ENCODE measurements around the gene CDH13. TPM values are rescaled to one million over a fixed set of nuclear protein-coding genes. Genes with fewer than 3 reads are reported as not detected.

CDH13 gene
- total and polyA plus RNA-seq, 2 of the 8 experiments (the other 6 are each of a cell fraction or from before 2014, with no cell fraction given), result 2.3 to 2.4 TPM

DNA sequence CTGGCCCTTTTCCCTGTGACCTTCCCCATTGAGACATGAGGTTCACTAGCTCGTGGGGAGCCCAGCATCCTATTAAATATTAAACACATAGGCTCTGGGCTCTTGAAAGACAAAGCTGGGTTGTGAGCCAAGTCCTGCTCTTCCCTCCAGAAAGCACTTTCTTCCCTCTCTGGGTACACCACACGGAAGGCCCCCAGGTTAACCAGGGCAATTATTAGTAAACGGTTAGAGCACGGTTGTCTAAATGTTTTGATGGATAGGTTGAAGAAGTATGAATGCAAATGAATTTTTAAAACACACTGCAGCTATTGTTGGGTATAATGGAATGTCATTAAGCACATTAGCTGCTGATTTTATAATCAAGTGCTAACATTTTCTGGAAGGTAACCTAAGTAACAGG is 32.7 kb upstream of the CDH13 start (continued):
- no peak for TF ChIP-seq NANOG (IDR thresholded peaks at IDR 0.05; ENCODE audit: insufficient read depth, low read depth, low read length, poor library complexity, severe bottlenecking)
